HG03064 (cell line): Measurements from ENCODE around the gene ABCF2.

Experiments
- ATAC-seq: cut with Tn5 transposase; IDR thresholded peaks from one replicate; pipeline ENCODE4 v1.9.1; 2021; ENCODE audit warnings: low read depth; ENCODE audit not compliant: unreplicated experiment

ABCF2 gene

GRCh38 chr7:151242159-151243044 lies 15.4 kb upstream of the ABCF2 start:
- no peak for ATAC-seq

- ATAC-seq: no peak
These were observed 14.7 kb upstream of the ABCF2 start for GRCh38 chr7:151241755-151242096.

GRCh38 chr7:151240942-151241754 lies 14.1 kb upstream of the ABCF2 start:
- no peak for ATAC-seq

- no peak for ATAC-seq
These were observed 13.5 kb upstream of the ABCF2 start for GRCh38 chr7:151240536-151240935.

GRCh38 chr7:151239837-151240459 lies 12.9 kb upstream of the ABCF2 start:
- ATAC-seq: no peak

- ATAC-seq: no peak
These were observed 12.2 kb upstream of the ABCF2 start for GRCh38 chr7:151238924-151239836.

GRCh38 chr7:151238190-151238810 lies 11.3 kb upstream of the ABCF2 start:
- no peak for ATAC-seq

GRCh38 chr7:151237244-151238189 lies 10.5 kb upstream of the ABCF2 start:
- ATAC-seq: no peak

- ATAC-seq: no peak
These were observed 9.4 kb upstream of the ABCF2 start for GRCh38 chr7:151236406-151236805.

- no peak for ATAC-seq
These were observed 8.2 kb upstream of the ABCF2 start for GRCh38 chr7:151235091-151235787.

- ATAC-seq: no peak
These were observed 6.8 kb upstream of the ABCF2 start for GRCh38 chr7:151233804-151234203.

- no peak for ATAC-seq
These were observed 6.1 kb upstream of the ABCF2 start for GRCh38 chr7:151232917-151233701.

GRCh38 chr7:151232091-151232916 lies 5.3 kb upstream of the ABCF2 start, which contains the start of gene CHPF2:
Gene CHPF2 (plus strand): TSS chr7:151232483. CDS start chr7:151234012, 1,529 bp downstream.
- ATAC-seq: peak; percentile 96

GRCh38 chr7:151231080-151231479 lies 4.1 kb upstream of the ABCF2 start:
- no peak for ATAC-seq

- no peak for ATAC-seq
These were observed 2.2 kb upstream of the ABCF2 start for GRCh38 chr7:151229249-151229648.
